ENCODE data around the gene CTNNA1.
"Not testable (repeated sequence)": the region's sequence is repeated elsewhere in the genome, so short reads cannot be mapped to it uniquely, and the experiment has no call there.

Gene CTNNA1

GRCh38 chr5:138761115-138761514, 7.9 kb downstream of the CTNNA1 start:
- not testable (repeated sequence) for DNase-seq

GRCh38 chr5:138761670-138762069, 8.4 kb downstream of the CTNNA1 start:
- not testable (repeated sequence) for DNase-seq

- DNase-seq: no peak
Observed at GRCh38 chr5:138762110-138762509, 8.9 kb downstream of the CTNNA1 start.

- no peak for DNase-seq
Observed at GRCh38 chr5:138763037-138763778, 10.0 kb downstream of the CTNNA1 start.

GRCh38 chr5:138770291-138770690, 17.1 kb downstream of the CTNNA1 start:
- DNase-seq: no peak

- no peak for DNase-seq
Observed at GRCh38 chr5:138770977-138771376, 17.8 kb downstream of the CTNNA1 start.

GRCh38 chr5:138772986-138773594, 19.9 kb downstream of the CTNNA1 start:
- DNase-seq: no peak

GRCh38 chr5:138773624-138774023, 20.4 kb downstream of the CTNNA1 start:
- DNase-seq: not testable (repeated sequence)

- no peak for DNase-seq
Observed at GRCh38 chr5:138775034-138775433, 21.8 kb downstream of the CTNNA1 start.

- DNase-seq: no peak
Observed at GRCh38 chr5:138778234-138778633, 25.0 kb downstream of the CTNNA1 start.

- DNase-seq: no peak
Observed at GRCh38 chr5:138783976-138784375, 30.8 kb downstream of the CTNNA1 start.

- no peak for DNase-seq
Observed at GRCh38 chr5:138784590-138784989, 31.4 kb downstream of the CTNNA1 start.

GRCh38 chr5:138789771-138790242, 36.6 kb downstream of the CTNNA1 start:
- DNase-seq: peak; percentile 3

- DNase-seq: no peak
Observed at GRCh38 chr5:138790684-138791083, 37.5 kb downstream of the CTNNA1 start.

GRCh38 chr5:138792195-138792790, 39.1 kb downstream of the CTNNA1 start:
- no peak for DNase-seq

- DNase-seq: no peak
Observed at GRCh38 chr5:138793575-138793974, 40.4 kb downstream of the CTNNA1 start.

- DNase-seq: no peak
Observed at GRCh38 chr5:138803285-138803684, 50.1 kb downstream of the CTNNA1 start.

GRCh38 chr5:138803935-138804334, 50.7 kb downstream of the CTNNA1 start:
- no peak for DNase-seq

- no peak for DNase-seq
Observed at GRCh38 chr5:138805096-138805495, 51.9 kb downstream of the CTNNA1 start.

- DNase-seq: no peak
Observed at GRCh38 chr5:138807182-138807581, 54.0 kb downstream of the CTNNA1 start.

GRCh38 chr5:138809391-138809790, 56.2 kb downstream of the CTNNA1 start:
- DNase-seq: no peak

- not testable (repeated sequence) for DNase-seq
Observed at GRCh38 chr5:138810861-138811260, 57.6 kb downstream of the CTNNA1 start.

GRCh38 chr5:138815529-138815928, 62.3 kb downstream of the CTNNA1 start:
- DNase-seq: no peak

GRCh38 chr5:138817241-138817640, 64.0 kb downstream of the CTNNA1 start:
- no peak for DNase-seq
